Measurements from ENCODE around the gene LDLR.
"Not testable (repeated sequence)": the region's sequence is repeated elsewhere in the genome, so short reads cannot be mapped to it uniquely, and the experiment has no call there.

Gene LDLR

GRCh38 chr19:11103667-11104066, 14.4 kb downstream of the LDLR start:
- not testable (repeated sequence) for DNase-seq (ENCODE audit: low read depth in 1 of 2, low spot score in 1 of 2)

GRCh38 chr19:11105014-11105636, 15.9 kb downstream of the LDLR start:
- no peak for DNase-seq (ENCODE audit: low read depth in 1 of 2, low spot score in 1 of 2)

GRCh38 chr19:11106477-11106876, 17.2 kb downstream of the LDLR start:
- no peak for DNase-seq (ENCODE audit: low read depth in 1 of 2, low spot score in 1 of 2)

- DNase-seq (ENCODE audit: low read depth in 1 of 2, low spot score in 1 of 2) = no peak
Measured at GRCh38 chr19:11108746-11109145, 19.5 kb downstream of the LDLR start.

GRCh38 chr19:11111117-11111770, 22.0 kb downstream of the LDLR start:
- DNase-seq (ENCODE audit: low read depth in 1 of 2, low spot score in 1 of 2) = no peak

GRCh38 chr19:11111771-11112144, 22.5 kb downstream of the LDLR start:
- DNase-seq (ENCODE audit: low read depth in 1 of 2, low spot score in 1 of 2) = no peak

- no peak for DNase-seq (ENCODE audit: low read depth in 1 of 2, low spot score in 1 of 2)
Measured at GRCh38 chr19:11113140-11113708, 24.0 kb downstream of the LDLR start.

- DNase-seq (ENCODE audit: low read depth in 1 of 2, low spot score in 1 of 2) = no peak
Measured at GRCh38 chr19:11115042-11115441, 25.8 kb downstream of the LDLR start.

GRCh38 chr19:11115895-11116446, 26.7 kb downstream of the LDLR start:
- no peak for DNase-seq (ENCODE audit: low read depth in 1 of 2, low spot score in 1 of 2)

GRCh38 chr19:11116507-11116906, 27.2 kb downstream of the LDLR start:
- DNase-seq (ENCODE audit: low read depth in 1 of 2, low spot score in 1 of 2) = no peak

GRCh38 chr19:11121963-11122362, 32.7 kb downstream of the LDLR start:
- DNase-seq (ENCODE audit: low read depth in 1 of 2, low spot score in 1 of 2) = not testable (repeated sequence)

DNA sequence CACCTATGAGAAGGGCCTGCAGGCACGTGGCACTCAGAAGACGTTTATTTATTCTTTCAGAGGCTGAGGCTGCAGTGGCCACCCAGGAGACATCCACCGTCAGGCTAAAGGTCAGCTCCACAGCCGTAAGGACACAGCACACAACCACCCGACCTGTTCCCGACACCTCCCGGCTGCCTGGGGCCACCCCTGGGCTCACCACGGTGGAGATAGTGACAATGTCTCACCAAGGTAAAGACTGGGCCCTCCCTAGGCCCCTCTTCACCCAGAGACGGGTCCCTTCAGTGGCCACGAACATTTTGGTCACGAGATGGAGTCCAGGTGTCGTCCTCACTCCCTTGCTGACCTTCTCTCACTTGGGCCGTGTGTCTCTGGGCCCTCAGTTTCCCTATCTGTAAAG, 33.9 kb downstream of the LDLR start:
- no peak for DNase-seq (ENCODE audit: low read depth in 1 of 2, low spot score in 1 of 2)

DNA sequence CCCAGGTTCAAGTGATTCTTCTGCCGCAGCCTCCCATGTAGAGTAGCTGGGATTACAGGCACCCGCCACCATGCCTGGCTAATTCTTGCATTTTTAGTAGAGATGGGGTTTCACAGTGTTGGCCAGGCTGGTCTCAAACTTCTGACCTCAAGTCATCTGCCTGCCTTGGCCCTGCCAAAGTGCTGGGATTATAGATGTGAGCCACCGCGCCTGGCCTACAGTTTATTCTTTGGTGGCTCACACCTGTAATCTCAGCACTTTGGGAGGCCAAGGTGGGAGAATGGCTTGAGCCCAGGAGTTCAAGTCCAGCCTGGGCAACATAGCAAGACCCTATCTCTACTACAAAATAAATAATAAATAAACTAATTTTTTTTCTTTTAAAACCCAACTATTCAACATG, 34.9 kb downstream of the LDLR start:
- not testable (repeated sequence) for DNase-seq (ENCODE audit: low read depth in 1 of 2, low spot score in 1 of 2)

DNA sequence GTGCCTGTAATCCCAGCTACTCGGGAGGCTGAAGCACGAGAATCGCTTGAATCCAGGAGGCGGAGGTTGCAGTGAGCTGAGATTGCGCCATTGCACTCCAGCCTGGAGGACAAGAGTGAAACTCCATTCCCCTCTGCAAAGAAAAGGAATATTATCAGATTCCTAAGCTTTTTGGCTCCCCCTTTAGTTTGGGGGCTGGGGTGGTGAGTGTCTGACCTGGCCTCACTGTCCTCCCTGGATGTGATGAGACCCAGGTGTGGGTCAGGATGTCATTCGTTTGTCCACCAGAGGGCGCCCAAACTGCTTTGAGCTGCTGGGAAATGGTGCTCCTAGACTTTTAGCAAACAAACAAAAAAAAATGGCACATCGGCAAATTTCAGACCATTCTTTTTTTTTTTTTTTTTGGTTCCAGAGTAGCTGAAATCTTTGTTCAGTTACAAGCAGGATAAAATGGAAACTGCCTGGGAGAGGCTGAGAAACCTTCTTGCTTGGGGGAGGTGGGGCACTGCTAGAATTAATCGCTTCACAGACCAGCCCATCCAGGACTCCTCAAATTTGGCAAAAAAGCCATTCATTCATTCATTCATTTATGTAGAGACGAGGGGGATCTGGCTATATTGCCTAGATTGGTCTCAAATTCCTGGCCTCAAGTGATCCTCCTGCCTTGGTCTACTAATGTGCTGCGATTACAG, 36.9 kb downstream of the LDLR start:
- peak; percentile 53 to 60 for DNase-seq (ENCODE audit: low read depth in 1 of 2, low spot score in 1 of 2)

DNA sequence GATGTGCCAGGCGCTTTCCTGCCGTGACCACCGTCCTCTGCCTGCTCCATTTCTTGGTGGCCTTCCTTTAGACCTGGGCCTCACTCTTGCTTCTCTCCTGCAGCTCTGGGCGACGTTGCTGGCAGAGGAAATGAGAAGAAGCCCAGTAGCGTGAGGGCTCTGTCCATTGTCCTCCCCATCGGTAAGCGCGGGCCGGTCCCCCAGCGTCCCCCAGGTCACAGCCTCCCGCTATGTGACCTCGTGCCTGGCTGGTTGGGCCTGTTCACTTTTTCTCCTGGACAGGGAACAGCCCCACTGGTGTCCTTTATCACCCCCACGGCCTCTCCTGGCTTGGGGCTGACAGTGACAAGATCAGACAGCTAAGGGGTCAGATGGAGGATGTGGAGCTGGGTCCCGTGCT, 38.6 kb downstream of the LDLR start:
- no peak for DNase-seq (ENCODE audit: low read depth in 1 of 2, low spot score in 1 of 2)

DNA sequence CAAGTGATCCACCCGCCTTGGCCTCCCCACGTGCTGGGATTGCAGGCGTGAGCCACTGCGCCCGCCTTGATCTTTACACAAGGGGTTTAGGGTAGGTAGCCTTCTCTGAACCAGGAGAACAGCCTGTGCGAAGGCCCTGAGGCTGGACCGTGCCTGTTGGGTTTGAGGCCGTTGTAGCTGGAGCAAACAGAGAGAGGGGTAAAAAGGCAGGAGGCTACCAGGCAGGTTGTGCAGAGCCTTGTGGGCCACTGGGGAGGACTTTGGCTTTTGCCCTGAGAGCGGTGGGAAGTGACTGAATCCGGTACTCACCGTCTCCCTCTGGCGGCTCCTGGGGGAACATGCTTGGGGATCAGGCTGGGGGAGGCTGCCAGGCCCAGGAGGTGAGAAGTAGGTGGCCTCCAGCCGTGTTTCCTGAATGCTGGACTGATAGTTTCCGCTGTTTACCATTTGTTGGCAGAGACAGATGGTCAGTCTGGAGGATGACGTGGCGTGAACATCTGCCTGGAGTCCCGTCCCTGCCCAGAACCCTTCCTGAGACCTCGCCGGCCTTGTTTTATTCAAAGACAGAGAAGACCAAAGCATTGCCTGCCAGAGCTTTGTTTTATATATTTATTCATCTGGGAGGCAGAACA, 41.7 kb downstream of the LDLR start:
- peak; percentile 45 to 56 for DNase-seq (ENCODE audit: low read depth in 1 of 2, low spot score in 1 of 2)

DNA sequence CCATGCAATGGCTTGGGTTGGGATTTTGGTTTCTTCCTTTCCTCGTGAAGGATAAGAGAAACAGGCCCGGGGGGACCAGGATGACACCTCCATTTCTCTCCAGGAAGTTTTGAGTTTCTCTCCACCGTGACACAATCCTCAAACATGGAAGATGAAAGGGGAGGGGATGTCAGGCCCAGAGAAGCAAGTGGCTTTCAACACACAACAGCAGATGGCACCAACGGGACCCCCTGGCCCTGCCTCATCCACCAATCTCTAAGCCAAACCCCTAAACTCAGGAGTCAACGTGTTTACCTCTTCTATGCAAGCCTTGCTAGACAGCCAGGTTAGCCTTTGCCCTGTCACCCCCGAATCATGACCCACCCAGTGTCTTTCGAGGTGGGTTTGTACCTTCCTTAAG, 42.2 kb downstream of the LDLR start:
- DNase-seq (ENCODE audit: low read depth in 1 of 2, low spot score in 1 of 2) = no peak

DNA sequence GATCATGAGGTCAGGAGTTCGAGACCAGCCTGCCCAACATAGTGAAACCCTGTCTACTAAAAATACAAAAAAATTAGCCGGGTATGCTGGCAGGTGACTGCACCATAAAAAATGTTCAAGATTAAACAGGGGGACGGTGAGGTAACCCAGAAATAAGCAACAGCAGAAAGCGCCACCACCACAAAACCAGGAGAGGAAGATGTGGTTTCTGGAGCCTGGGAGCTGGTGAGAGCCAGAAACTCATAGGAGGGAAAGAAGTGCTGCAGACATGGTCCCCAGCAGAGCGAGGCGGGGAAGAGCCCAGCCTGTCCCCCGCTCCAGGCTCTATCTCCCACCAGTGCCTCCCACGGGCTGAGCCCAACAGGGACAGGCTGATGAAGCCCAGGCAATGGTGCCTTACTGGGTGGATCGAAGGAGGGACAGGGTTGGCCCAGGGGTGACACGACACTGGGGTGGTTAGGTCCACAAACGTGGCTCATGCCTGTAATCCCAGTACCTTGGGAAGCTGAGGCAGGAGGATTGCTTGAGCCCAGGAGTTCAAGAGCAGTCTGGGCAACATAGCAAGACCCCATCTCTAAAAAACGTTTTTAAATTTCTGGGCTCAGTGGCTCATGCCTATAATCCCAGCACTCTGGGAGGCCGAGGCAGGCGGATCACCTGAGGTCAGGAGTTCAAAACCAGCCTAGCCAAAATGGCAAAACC, 47.3 kb downstream of the LDLR start:
- no peak for DNase-seq (ENCODE audit: low read depth in 1 of 2, low spot score in 1 of 2)

- peak; percentile 12 to 21 for DNase-seq (ENCODE audit: low read depth in 1 of 2, low spot score in 1 of 2)
Measured at GRCh38 chr19:11137542-11138384, 48.5 kb downstream of the LDLR start.

Data from stimulated activated CD4-positive, alpha-beta T cell treated with anti-CD3 and anti-CD28 coated beads, Interleukin-15, amount 100 ng/mL, for 1 hour (primary cell).